HCT116 (cell line): ENCODE data around the gene SELENOM.

Experiments
- CBX3 ChIP-seq: IDR thresholded peaks from 2 replicates; pipeline ENCODE4 v1.6.1; 2012; ENCODE audit warnings: low read depth
- CTCF ChIP-seq, 3 experiments: fragments of 200-600 bp in 1 of 3; sonication (generic) in 1 of 3; IDR thresholded peaks in 2 of 3; conservative IDR thresholded peaks in 1 of 3; 2 replicates each; pipeline ENCODE4 v1.5.1; 2012 to 2017; ENCODE audit warnings: low read depth in 2 of 3, low read length in 2 of 3, antibody characterized with exemption in 1 of 3, borderline replicate concordance in 1 of 3, control low read depth in 1 of 3, mild to moderate bottlenecking in 1 of 3, mixed read lengths in 1 of 3, mixed run types in 1 of 3, moderate library complexity in 1 of 3; ENCODE audit not compliant: insufficient read depth in 1 of 3
- EZH2 ChIP-seq: fragments of 200-600 bp; sonication (generic); IDR thresholded peaks from 2 replicates; pipeline ENCODE4 v1.6.1; 2017; ENCODE audit warnings: antibody characterized with exemption, mixed run types
- MAX ChIP-seq: IDR thresholded peaks from 2 replicates; pipeline ENCODE4 v1.6.1; 2012
- POLR2A ChIP-seq: IDR thresholded peaks from 2 replicates; pipeline ENCODE4 v1.7.0; 2011; ENCODE audit warnings: borderline replicate concordance; ENCODE audit not compliant: insufficient read depth, insufficient read length; ENCODE audit errors: extremely low read depth
- REST ChIP-seq: IDR thresholded peaks from 2 replicates; pipeline ENCODE4 v1.6.1; 2012; ENCODE audit warnings: low read depth
- SP1 ChIP-seq: IDR thresholded peaks from 2 replicates; pipeline ENCODE4 v1.6.1; 2012; ENCODE audit warnings: low read depth
- YY1 ChIP-seq: IDR thresholded peaks from 2 replicates; pipeline ENCODE4 v1.6.1; 2011; ENCODE audit warnings: low read length, low read depth, moderate library complexity, mild to moderate bottlenecking; ENCODE audit not compliant: insufficient replicate concordance; ENCODE audit errors: extremely low read depth

GRCh38 chr22:31080164-31080847, 27.1 kb downstream of the SELENOM start:
- no peak for TF ChIP-seq CTCF (IDR thresholded peaks at IDR 0.05 in 2 of 3, conservative IDR thresholded peaks at IDR 0.05 in 1 of 3; ENCODE audit: borderline replicate concordance in 1 of 3, insufficient read depth in 1 of 3, low read depth in 2 of 3, low read length in 2 of 3)
- TF ChIP-seq EZH2: no peak
- no peak for TF ChIP-seq SP1
- no peak for TF ChIP-seq YY1
- TF ChIP-seq POLR2A: no peak
- no peak for TF ChIP-seq MAX
- no peak for TF ChIP-seq REST
- TF ChIP-seq CBX3: no peak
